ENCODE data around the gene MYOF.
"Not testable (repeated sequence)": the region's sequence is repeated elsewhere in the genome, so short reads cannot be mapped to it uniquely, and the experiment has no call there.

Gene MYOF

GRCh38 chr10:93476756-93477155, 5.4 kb downstream of the MYOF start:
- H3K9ac ChIP-seq (ENCODE audit: low read length): no peak overlapping the region
- H3K36me3 ChIP-seq (ENCODE audit: control insufficient read depth, insufficient read depth, low read length): no peaks in the 10 kb centered on the region
- no peak overlapping the region for H3K27ac ChIP-seq (ENCODE audit: low read depth, low read length)
- H3K9me3 ChIP-seq (ENCODE audit: control insufficient read depth, insufficient read depth, low read depth, low read length): no peaks in the 10 kb centered on the region
- no peak overlapping the region for H3K4me3 ChIP-seq (ENCODE audit: low read depth, low read length)
- peaks cover 15% of the 10 kb centered on the region for H3K4me1 ChIP-seq (ENCODE audit: control insufficient read depth, insufficient read depth, low read length)
- peaks cover 9% of the 10 kb centered on the region; the same call in 1 of the 2 replicates for H3K27me3 ChIP-seq (ENCODE audit: control insufficient read depth, insufficient read depth, low read length)

DNA sequence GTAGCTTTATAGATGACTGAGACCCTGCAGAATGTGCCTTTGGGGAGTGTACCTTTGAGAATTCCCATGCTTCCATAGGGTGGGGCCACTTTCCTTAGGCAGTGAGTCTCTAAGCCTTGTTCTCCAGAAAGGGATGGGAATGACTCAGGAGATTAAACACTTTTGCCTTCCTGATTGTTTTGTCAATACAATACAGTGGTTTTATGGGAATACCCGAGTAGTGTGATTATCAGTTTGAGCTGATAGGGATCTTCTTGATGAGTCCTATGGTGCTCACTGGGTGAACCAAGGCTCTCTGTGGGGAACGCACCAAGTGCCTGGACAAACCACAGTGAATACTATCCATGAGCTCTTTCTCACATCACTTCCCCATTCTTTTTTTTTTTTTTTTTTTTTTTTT, 6.3 kb downstream of the MYOF start:
- Histone ChIP-seq H3K9ac (ENCODE audit: low read length) (no peak overlapping the region), H3K4me1 (ENCODE audit: control insufficient read depth, insufficient read depth, low read length) (peaks cover 21% of the 10 kb centered on the region), H3K27ac (ENCODE audit: low read depth, low read length) (no peak overlapping the region), H3K9me3 (ENCODE audit: control insufficient read depth, insufficient read depth, low read depth, low read length) (no peaks in the 10 kb centered on the region), H3K27me3 (ENCODE audit: control insufficient read depth, insufficient read depth, low read length) (peaks cover 2% of the 10 kb centered on the region; the same call in 1 of the 2 replicates), H3K36me3 (ENCODE audit: control insufficient read depth, insufficient read depth, low read length) (no peaks in the 10 kb centered on the region), H3K4me3 (ENCODE audit: low read depth, low read length) (no peak overlapping the region)

DNA sequence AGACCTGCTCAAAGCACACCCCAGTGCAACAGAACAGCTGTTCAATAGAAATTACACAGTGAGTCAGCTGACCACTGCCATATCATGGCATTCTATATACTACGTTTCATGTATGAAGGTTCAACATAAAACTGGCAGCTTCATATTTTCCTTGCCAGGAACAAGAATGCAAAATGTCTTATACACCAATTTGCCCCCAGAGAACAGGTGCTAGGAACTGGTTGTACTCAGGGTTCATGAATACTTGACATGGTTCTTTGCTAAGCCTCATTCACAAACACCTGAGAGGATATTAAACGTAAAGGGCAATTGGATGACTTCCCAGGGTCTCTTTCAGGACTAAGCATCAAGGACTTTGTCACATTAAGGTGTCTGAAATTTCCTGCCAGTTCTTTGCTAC, 6.9 kb downstream of the MYOF start:
- Histone ChIP-seq H3K9me3 (ENCODE audit: control insufficient read depth, insufficient read depth, low read depth, low read length) (peaks cover 4% of the 10 kb centered on the region), H3K4me1 (ENCODE audit: control insufficient read depth, insufficient read depth, low read length) (peaks cover 24% of the 10 kb centered on the region), H3K27me3 (ENCODE audit: control insufficient read depth, insufficient read depth, low read length) (no peaks in the 10 kb centered on the region), H3K4me3 (ENCODE audit: low read depth, low read length) (no peak overlapping the region), H3K27ac (ENCODE audit: low read depth, low read length) (no peak overlapping the region), H3K9ac (ENCODE audit: low read length) (no peak overlapping the region), H3K36me3 (ENCODE audit: control insufficient read depth, insufficient read depth, low read length) (no peaks in the 10 kb centered on the region)

GRCh38 chr10:93473804-93474472, 8.2 kb downstream of the MYOF start:
- no peak overlapping the region for H3K9ac ChIP-seq (ENCODE audit: low read length)
- H3K4me1 ChIP-seq (ENCODE audit: control insufficient read depth, insufficient read depth, low read length): peaks cover 17% of the 10 kb centered on the region
- no peaks in the 10 kb centered on the region for H3K36me3 ChIP-seq (ENCODE audit: control insufficient read depth, insufficient read depth, low read length)
- H3K27me3 ChIP-seq (ENCODE audit: control insufficient read depth, insufficient read depth, low read length): no peaks in the 10 kb centered on the region
- peaks cover 4% of the 10 kb centered on the region for H3K9me3 ChIP-seq (ENCODE audit: control insufficient read depth, insufficient read depth, low read depth, low read length)
- no peak overlapping the region for H3K27ac ChIP-seq (ENCODE audit: low read depth, low read length)
- H3K4me3 ChIP-seq (ENCODE audit: low read depth, low read length): no peak overlapping the region

DNA sequence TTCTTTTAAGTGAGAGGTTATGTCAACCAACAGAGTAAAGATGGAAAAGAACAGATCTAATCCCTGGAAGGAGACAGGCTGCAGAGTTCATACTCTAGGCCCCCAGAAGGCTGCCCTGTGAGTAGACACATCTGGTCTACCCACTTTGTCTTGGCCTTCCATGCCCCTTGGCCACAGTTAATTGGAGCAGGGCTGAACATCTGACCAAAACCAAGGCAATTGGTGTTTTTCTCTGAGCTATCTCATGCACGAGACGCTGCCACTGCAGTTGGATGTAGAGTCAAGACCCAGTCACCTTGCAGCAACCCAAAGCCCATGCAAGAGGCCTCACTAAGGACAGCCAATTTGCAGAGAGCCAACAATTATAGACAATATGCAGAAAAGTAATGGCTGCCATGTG, 9.0 kb downstream of the MYOF start:
- Histone ChIP-seq H3K36me3 (ENCODE audit: control insufficient read depth, insufficient read depth, low read length) (no peaks in the 10 kb centered on the region), H3K27ac (ENCODE audit: low read depth, low read length) (no peak overlapping the region), H3K9ac (ENCODE audit: low read length) (no peak overlapping the region), H3K27me3 (ENCODE audit: control insufficient read depth, insufficient read depth, low read length) (no peaks in the 10 kb centered on the region), H3K4me3 (ENCODE audit: low read depth, low read length) (no peak overlapping the region), H3K9me3 (ENCODE audit: control insufficient read depth, insufficient read depth, low read depth, low read length) (peaks cover 4% of the 10 kb centered on the region), H3K4me1 (ENCODE audit: control insufficient read depth, insufficient read depth, low read length) (peaks cover 19% of the 10 kb centered on the region)

- Histone ChIP-seq H3K27ac (ENCODE audit: low read depth, low read length) (peak overlapping the region; percentile 76; the same call in 1 of the 2 replicates), H3K4me1 (ENCODE audit: control insufficient read depth, insufficient read depth, low read length) (peaks cover 23% of the 10 kb centered on the region), H3K27me3 (ENCODE audit: control insufficient read depth, insufficient read depth, low read length) (no peaks in the 10 kb centered on the region), H3K9me3 (ENCODE audit: control insufficient read depth, insufficient read depth, low read depth, low read length) (peaks cover 4% of the 10 kb centered on the region), H3K9ac (ENCODE audit: low read length) (no peak overlapping the region), H3K36me3 (ENCODE audit: control insufficient read depth, insufficient read depth, low read length) (no peaks in the 10 kb centered on the region), H3K4me3 (ENCODE audit: low read depth, low read length) (no peak overlapping the region)
Observed at GRCh38 chr10:93471110-93471651, 11.0 kb downstream of the MYOF start.

DNA sequence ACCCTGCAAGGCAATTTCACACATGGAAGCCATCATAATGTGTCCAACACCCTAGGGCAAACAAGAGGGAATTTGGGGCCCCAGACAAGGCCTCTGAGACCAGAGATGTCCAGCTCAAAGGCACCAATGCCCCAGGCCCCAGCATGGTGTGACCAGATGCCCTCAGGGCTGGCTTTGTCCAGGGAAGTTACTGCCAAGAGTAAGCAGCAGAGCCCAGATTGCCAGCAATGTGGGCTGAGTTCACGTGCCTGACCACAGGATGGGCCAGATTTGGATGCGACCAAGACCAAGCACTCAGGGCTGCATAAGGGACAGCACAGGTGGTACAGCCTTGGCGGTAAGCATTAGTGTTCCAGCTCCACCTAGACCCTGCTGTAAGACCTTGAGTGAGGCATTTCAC, 12.7 kb downstream of the MYOF start:
- Histone ChIP-seq H3K4me1 (ENCODE audit: control insufficient read depth, insufficient read depth, low read length) (peaks cover 29% of the 10 kb centered on the region), H3K27ac (ENCODE audit: low read depth, low read length) (no peak overlapping the region), H3K4me3 (ENCODE audit: low read depth, low read length) (no peak overlapping the region), H3K27me3 (ENCODE audit: control insufficient read depth, insufficient read depth, low read length) (no peaks in the 10 kb centered on the region), H3K9ac (ENCODE audit: low read length) (no peak overlapping the region), H3K9me3 (ENCODE audit: control insufficient read depth, insufficient read depth, low read depth, low read length) (peaks cover 4% of the 10 kb centered on the region), H3K36me3 (ENCODE audit: control insufficient read depth, insufficient read depth, low read length) (no peaks in the 10 kb centered on the region)

- Histone ChIP-seq H3K27me3 (ENCODE audit: control insufficient read depth, insufficient read depth, low read length) (no peaks in the 10 kb centered on the region), H3K9me3 (ENCODE audit: control insufficient read depth, insufficient read depth, low read depth, low read length) (peaks cover 4% of the 10 kb centered on the region), H3K4me3 (ENCODE audit: low read depth, low read length) (no peak overlapping the region), H3K9ac (ENCODE audit: low read length) (no peak overlapping the region), H3K27ac (ENCODE audit: low read depth, low read length) (no peak overlapping the region; the same call in 1 of the 2 replicates), H3K36me3 (ENCODE audit: control insufficient read depth, insufficient read depth, low read length) (no peaks in the 10 kb centered on the region), H3K4me1 (ENCODE audit: control insufficient read depth, insufficient read depth, low read length) (peaks cover 25% of the 10 kb centered on the region)
Observed at GRCh38 chr10:93468461-93469213, 13.5 kb downstream of the MYOF start.

DNA sequence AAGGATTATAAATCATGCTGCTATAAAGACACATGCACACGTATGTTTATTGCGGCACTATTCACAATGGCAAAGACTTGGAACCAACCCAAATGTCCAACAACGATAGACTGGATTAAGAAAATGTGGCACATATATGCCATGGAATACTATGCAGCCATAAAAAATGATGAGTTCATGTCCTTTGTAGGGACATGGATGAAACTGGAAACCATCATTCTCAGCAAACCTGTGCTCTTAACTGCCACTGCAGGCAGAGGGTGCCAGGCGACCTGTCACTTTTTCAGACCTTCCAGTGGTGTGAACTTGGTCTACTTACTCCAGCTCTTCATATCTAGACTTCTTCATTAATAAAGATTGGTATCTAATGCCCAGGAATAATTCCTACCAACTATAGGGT, 14.5 kb downstream of the MYOF start:
- not testable (repeated sequence) for H3K9me3 ChIP-seq (ENCODE audit: control insufficient read depth, insufficient read depth, low read depth, low read length); H3K9ac ChIP-seq (ENCODE audit: low read length); H3K27ac ChIP-seq (ENCODE audit: low read depth, low read length); H3K4me3 ChIP-seq (ENCODE audit: low read depth, low read length); H3K27me3 ChIP-seq (ENCODE audit: control insufficient read depth, insufficient read depth, low read length); H3K36me3 ChIP-seq (ENCODE audit: control insufficient read depth, insufficient read depth, low read length)
- peaks cover 24% of the 10 kb centered on the region for H3K4me1 ChIP-seq (ENCODE audit: control insufficient read depth, insufficient read depth, low read length)

DNA sequence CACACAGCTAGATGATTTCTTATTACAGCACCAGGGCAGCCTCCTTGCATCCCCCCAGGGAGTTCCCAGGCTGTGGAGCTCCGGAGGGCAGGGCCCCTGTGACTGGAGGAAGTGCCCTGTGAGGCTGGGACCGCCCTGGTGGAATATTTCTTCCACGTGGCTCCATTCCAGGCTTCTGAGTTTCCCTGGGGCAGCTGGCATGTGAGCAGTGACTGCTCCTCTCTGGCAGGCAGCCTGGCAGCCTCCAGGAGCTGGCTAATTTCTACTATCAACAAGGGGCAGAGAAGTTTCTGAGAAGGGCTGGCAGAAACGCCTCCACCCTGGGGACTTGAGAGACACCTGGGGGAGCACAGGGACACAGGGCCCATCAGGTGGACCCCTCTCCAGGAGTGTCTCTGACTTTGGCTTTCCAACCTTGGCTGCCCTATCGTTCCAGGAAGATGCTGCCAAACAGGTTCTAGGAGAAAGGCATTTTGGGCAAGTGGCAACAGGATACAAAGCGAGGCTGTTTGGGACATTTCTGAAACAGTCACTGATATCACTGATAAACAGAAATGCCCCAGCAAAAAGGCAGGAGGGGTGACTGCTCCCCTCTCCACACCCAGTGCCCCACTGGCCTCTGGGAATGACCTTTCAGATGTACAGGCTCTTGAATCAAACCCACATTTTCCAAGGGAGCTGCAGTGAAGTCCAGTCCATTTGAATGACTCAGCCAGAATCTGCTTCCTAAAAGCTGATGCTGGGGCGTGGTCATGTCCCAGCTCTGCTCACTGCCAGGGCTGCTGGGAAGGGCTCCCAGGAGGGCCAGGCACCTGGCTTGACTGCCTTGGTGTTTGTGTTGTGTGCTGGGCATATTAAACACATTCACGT, 16.1 kb downstream of the MYOF start:
- Histone ChIP-seq H3K27ac (ENCODE audit: low read depth, low read length) (peak overlapping the region; percentile 28; the same call in 1 of the 2 replicates), H3K36me3 (ENCODE audit: control insufficient read depth, insufficient read depth, low read length) (no peaks in the 10 kb centered on the region), H3K9me3 (ENCODE audit: control insufficient read depth, insufficient read depth, low read depth, low read length) (peaks cover 4% of the 10 kb centered on the region), H3K4me3 (ENCODE audit: low read depth, low read length) (no peak overlapping the region), H3K27me3 (ENCODE audit: control insufficient read depth, insufficient read depth, low read length) (no peaks in the 10 kb centered on the region), H3K4me1 (ENCODE audit: control insufficient read depth, insufficient read depth, low read length) (peaks cover 19% of the 10 kb centered on the region), H3K9ac (ENCODE audit: low read length) (peak overlapping the region; percentile 40)
